Activated CD4-positive, alpha-beta T cell treated with anti-CD3 and anti-CD28 coated beads, Interleukin-2, amount 10 ng/mL, durations not matched to agents 24 days and 14 days (primary cell): ENCODE results near the gene ABCA1. TPM values are rescaled to one million over a fixed set of nuclear protein-coding genes. Genes with fewer than 3 reads are reported as not detected.
"Not testable (repeated sequence)": the region's sequence is repeated elsewhere in the genome, so short reads cannot be mapped to it uniquely, and the experiment has no call there.

Experiments used
- DNase-seq: peaks from one replicate; pipeline ENCODE4 v3.0.0; 2022
- H3K27ac Mint-ChIP-seq: one replicate; pipeline ENCODE4 v1.8.0; 2022; ENCODE audit warnings: mild to moderate bottlenecking, mixed read lengths
- H3K27me3 Mint-ChIP-seq: one replicate; pipeline ENCODE4 v1.8.0; 2022; ENCODE audit warnings: mixed read lengths
- H3K36me3 Mint-ChIP-seq: one replicate; pipeline ENCODE4 v1.8.0; 2022; ENCODE audit warnings: low read depth, mild to moderate bottlenecking, mixed read lengths
- H3K4me1 Mint-ChIP-seq: one replicate; pipeline ENCODE4 v1.8.0; 2021; ENCODE audit warnings: mixed read lengths
- H3K4me3 Mint-ChIP-seq: one replicate; pipeline ENCODE4 v1.8.0; 2022; ENCODE audit warnings: mild to moderate bottlenecking, moderate library complexity, mixed read lengths
- H3K9me3 Mint-ChIP-seq: one replicate; pipeline ENCODE4 v1.8.0; 2021; ENCODE audit warnings: mixed read lengths
- intact Hi-C: fragments of 100-400 bp; cut with micrococcal nuclease; formaldehyde crosslinking; loops from one replicate; pipeline ENCODE4 v1.15.1; 2023
- total RNA-seq: library from RNA; stranded (reverse); gene quantifications from 2 replicates; pipeline ENCODE4 v1.2.3, GENCODE V29; 2022

The ABCA1 gene
- total RNA-seq, 1 donor from 2014 or later = 0.56 TPM

- H3K4me1 Mint-ChIP-seq = peaks cover 1% of the 10 kb centered on the region
- DNase-seq = no peak
- H3K9me3 Mint-ChIP-seq = no peaks in the 10 kb centered on the region
- H3K36me3 Mint-ChIP-seq = no peaks in the 10 kb centered on the region
- H3K27me3 Mint-ChIP-seq = no peaks in the 10 kb centered on the region
- no peak overlapping the region for H3K4me3 Mint-ChIP-seq
- intact Hi-C loops = no loop called here
- H3K27ac Mint-ChIP-seq = no peak overlapping the region
These were observed 59.7 kb downstream of the ABCA1 start for GRCh38 chr9:104868303-104868686.

GRCh38 chr9:104866191-104866590 is 61.8 kb downstream of the ABCA1 start:
- intact Hi-C loops = no loop called here
- Mint-ChIP-seq H3K27me3 (no peaks in the 10 kb centered on the region), H3K9me3 (no peaks in the 10 kb centered on the region), H3K27ac (no peak overlapping the region), H3K4me1 (peaks cover 4% of the 10 kb centered on the region), H3K4me3 (no peak overlapping the region), H3K36me3 (no peaks in the 10 kb centered on the region)
- no peak for DNase-seq

- DNase-seq = no peak
- H3K27ac Mint-ChIP-seq = no peak overlapping the region
- intact Hi-C loops = no loop called here
- H3K9me3 Mint-ChIP-seq = no peaks in the 10 kb centered on the region
- H3K36me3 Mint-ChIP-seq = no peaks in the 10 kb centered on the region
- H3K4me1 Mint-ChIP-seq = peaks cover 4% of the 10 kb centered on the region
- H3K4me3 Mint-ChIP-seq = no peak overlapping the region
- H3K27me3 Mint-ChIP-seq = no peaks in the 10 kb centered on the region
These were observed 63.3 kb downstream of the ABCA1 start for GRCh38 chr9:104864675-104865104.

GRCh38 chr9:104863180-104863883 is 64.6 kb downstream of the ABCA1 start:
- H3K4me1 Mint-ChIP-seq = peaks cover 4% of the 10 kb centered on the region
- intact Hi-C loops = loop anchor here (1.0 kb wide), 2 partner anchors 294 to 552 kb away; no protein-coding TSS in a partner anchor
- no peaks in the 10 kb centered on the region for H3K27me3 Mint-ChIP-seq
- no peaks in the 10 kb centered on the region for H3K9me3 Mint-ChIP-seq
- no peaks in the 10 kb centered on the region for H3K36me3 Mint-ChIP-seq
- no peak overlapping the region for H3K4me3 Mint-ChIP-seq
- no peak overlapping the region for H3K27ac Mint-ChIP-seq
- DNase-seq = peak; percentile 83

GRCh38 chr9:104861397-104861796 is 66.6 kb downstream of the ABCA1 start:
- Mint-ChIP-seq H3K27ac (no peak overlapping the region), H3K4me1 (peaks cover 4% of the 10 kb centered on the region), H3K36me3 (no peaks in the 10 kb centered on the region), H3K27me3 (no peaks in the 10 kb centered on the region), H3K4me3 (no peak overlapping the region), H3K9me3 (no peaks in the 10 kb centered on the region)
- intact Hi-C loops = no loop called here
- no peak for DNase-seq

- no peak overlapping the region for H3K27ac Mint-ChIP-seq
- H3K4me3 Mint-ChIP-seq = no peak overlapping the region
- no peaks in the 10 kb centered on the region for H3K9me3 Mint-ChIP-seq
- DNase-seq = no peak
- H3K27me3 Mint-ChIP-seq = no peaks in the 10 kb centered on the region
- intact Hi-C loops = no loop called here
- peaks cover 4% of the 10 kb centered on the region for H3K4me1 Mint-ChIP-seq
- no peaks in the 10 kb centered on the region for H3K36me3 Mint-ChIP-seq
These were observed 67.7 kb downstream of the ABCA1 start for GRCh38 chr9:104860263-104860662.

- Mint-ChIP-seq H3K9me3 (no peaks in the 10 kb centered on the region), H3K4me3 (no peak overlapping the region), H3K27me3 (no peaks in the 10 kb centered on the region), H3K4me1 (peaks cover 4% of the 10 kb centered on the region), H3K36me3 (no peaks in the 10 kb centered on the region), H3K27ac (no peak overlapping the region)
- DNase-seq = no peak
- intact Hi-C loops = no loop called here
These were observed 69.1 kb downstream of the ABCA1 start for GRCh38 chr9:104858846-104859245.

- peaks cover 3% of the 10 kb centered on the region for H3K4me1 Mint-ChIP-seq
- DNase-seq = no peak
- H3K27me3 Mint-ChIP-seq = no peaks in the 10 kb centered on the region
- H3K36me3 Mint-ChIP-seq = no peaks in the 10 kb centered on the region
- H3K4me3 Mint-ChIP-seq = no peak overlapping the region
- intact Hi-C loops = no loop called here
- no peak overlapping the region for H3K27ac Mint-ChIP-seq
- no peaks in the 10 kb centered on the region for H3K9me3 Mint-ChIP-seq
These were observed 69.7 kb downstream of the ABCA1 start for GRCh38 chr9:104858271-104858670.

GRCh38 chr9:104856413-104856941 is 71.5 kb downstream of the ABCA1 start:
- no peak for DNase-seq
- Mint-ChIP-seq H3K4me3 (no peak overlapping the region), H3K27me3 (no peaks in the 10 kb centered on the region), H3K27ac (no peak overlapping the region), H3K36me3 (no peaks in the 10 kb centered on the region), H3K4me1 (no peaks in the 10 kb centered on the region), H3K9me3 (no peaks in the 10 kb centered on the region)
- intact Hi-C loops = no loop called here

GRCh38 chr9:104855807-104856206 is 72.1 kb downstream of the ABCA1 start:
- Mint-ChIP-seq H3K9me3 (no peaks in the 10 kb centered on the region), H3K27ac (no peak overlapping the region), H3K27me3 (no peaks in the 10 kb centered on the region), H3K36me3 (no peaks in the 10 kb centered on the region), H3K4me1 (no peaks in the 10 kb centered on the region), H3K4me3 (no peak overlapping the region)
- no peak for DNase-seq
- intact Hi-C loops = no loop called here

GRCh38 chr9:104855258-104855657 is 72.7 kb downstream of the ABCA1 start:
- intact Hi-C loops, H3K9me3 Mint-ChIP-seq, H3K4me3 Mint-ChIP-seq, H3K27ac Mint-ChIP-seq, H3K27me3 Mint-ChIP-seq, DNase-seq, H3K36me3 Mint-ChIP-seq, H3K4me1 Mint-ChIP-seq: not testable (repeated sequence)

GRCh38 chr9:104854613-104855012 is 73.3 kb downstream of the ABCA1 start:
- no peak overlapping the region for H3K27ac Mint-ChIP-seq
- no peaks in the 10 kb centered on the region for H3K27me3 Mint-ChIP-seq
- no peak for DNase-seq
- H3K4me3 Mint-ChIP-seq = no peak overlapping the region
- H3K4me1 Mint-ChIP-seq = no peaks in the 10 kb centered on the region
- no peaks in the 10 kb centered on the region for H3K9me3 Mint-ChIP-seq
- intact Hi-C loops = no loop called here
- no peaks in the 10 kb centered on the region for H3K36me3 Mint-ChIP-seq

GRCh38 chr9:104853683-104854082 is 74.3 kb downstream of the ABCA1 start:
- Mint-ChIP-seq H3K36me3 (no peaks in the 10 kb centered on the region), H3K4me3 (no peak overlapping the region), H3K27me3 (no peaks in the 10 kb centered on the region), H3K9me3 (no peaks in the 10 kb centered on the region), H3K27ac (no peak overlapping the region), H3K4me1 (no peaks in the 10 kb centered on the region)
- intact Hi-C loops = no loop called here
- DNase-seq = no peak

GRCh38 chr9:104853159-104853558 is 74.8 kb downstream of the ABCA1 start:
- Mint-ChIP-seq H3K27ac (no peak overlapping the region), H3K27me3 (no peaks in the 10 kb centered on the region), H3K4me3 (no peak overlapping the region), H3K9me3 (no peaks in the 10 kb centered on the region), H3K36me3 (no peaks in the 10 kb centered on the region), H3K4me1 (no peaks in the 10 kb centered on the region)
- intact Hi-C loops = no loop called here
- no peak for DNase-seq

GRCh38 chr9:104851546-104851920 is 76.4 kb downstream of the ABCA1 start:
- DNase-seq = no peak
- no peaks in the 10 kb centered on the region for H3K9me3 Mint-ChIP-seq
- no peaks in the 10 kb centered on the region for H3K36me3 Mint-ChIP-seq
- no peaks in the 10 kb centered on the region for H3K4me1 Mint-ChIP-seq
- no peaks in the 10 kb centered on the region for H3K27me3 Mint-ChIP-seq
- H3K4me3 Mint-ChIP-seq = no peak overlapping the region
- intact Hi-C loops = no loop called here
- no peak overlapping the region for H3K27ac Mint-ChIP-seq
